HG02678 (cell line): ENCODE measurements around the gene AREG.
A peak's percentile ranks its signal among the peaks of the same experiment; 100 is the strongest.

Source experiments
- ATAC-seq: cut with Tn5 transposase; IDR thresholded peaks from one replicate; pipeline ENCODE4 v1.9.1; 2021; ENCODE audit warnings: mild to moderate bottlenecking, moderate library complexity; ENCODE audit not compliant: unreplicated experiment

The AREG gene

DNA sequence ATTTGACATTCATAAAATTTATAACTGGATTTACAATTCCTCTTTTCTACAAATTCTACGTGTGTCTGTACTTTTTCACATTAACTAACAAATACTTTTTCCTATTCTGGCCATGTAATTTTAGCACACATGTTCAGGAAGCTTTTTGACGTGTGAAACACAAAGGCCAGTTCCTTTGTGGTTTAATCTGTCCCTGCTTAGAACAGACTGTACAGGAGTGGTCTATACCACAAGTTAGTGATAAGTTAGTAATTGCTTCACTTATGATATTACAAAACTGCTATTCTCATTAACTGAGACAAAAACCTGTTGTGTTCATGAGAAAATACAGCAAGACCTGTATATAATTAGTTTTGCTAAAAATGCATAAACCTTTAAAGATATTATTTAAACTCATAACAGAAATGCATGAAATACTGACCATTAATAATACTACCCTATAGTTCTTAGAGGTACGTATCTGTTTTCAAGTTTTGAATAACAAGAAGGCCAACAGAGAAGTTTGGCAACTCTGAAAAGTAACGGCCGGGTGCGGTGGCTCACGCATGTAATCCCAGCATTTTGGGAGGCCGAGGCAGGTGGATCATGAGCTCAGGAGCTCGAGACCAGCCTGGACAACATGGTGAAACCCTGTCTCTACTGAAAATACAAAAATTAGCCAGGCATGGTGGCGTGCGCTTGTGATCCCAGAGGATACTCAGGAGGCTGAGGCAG is 13.7 kb upstream of the AREG start:
- peak; percentile 93 for ATAC-seq

- ATAC-seq = no peak
Measured at GRCh38 chr4:74433043-74433442, 11.9 kb upstream of the AREG start.

DNA sequence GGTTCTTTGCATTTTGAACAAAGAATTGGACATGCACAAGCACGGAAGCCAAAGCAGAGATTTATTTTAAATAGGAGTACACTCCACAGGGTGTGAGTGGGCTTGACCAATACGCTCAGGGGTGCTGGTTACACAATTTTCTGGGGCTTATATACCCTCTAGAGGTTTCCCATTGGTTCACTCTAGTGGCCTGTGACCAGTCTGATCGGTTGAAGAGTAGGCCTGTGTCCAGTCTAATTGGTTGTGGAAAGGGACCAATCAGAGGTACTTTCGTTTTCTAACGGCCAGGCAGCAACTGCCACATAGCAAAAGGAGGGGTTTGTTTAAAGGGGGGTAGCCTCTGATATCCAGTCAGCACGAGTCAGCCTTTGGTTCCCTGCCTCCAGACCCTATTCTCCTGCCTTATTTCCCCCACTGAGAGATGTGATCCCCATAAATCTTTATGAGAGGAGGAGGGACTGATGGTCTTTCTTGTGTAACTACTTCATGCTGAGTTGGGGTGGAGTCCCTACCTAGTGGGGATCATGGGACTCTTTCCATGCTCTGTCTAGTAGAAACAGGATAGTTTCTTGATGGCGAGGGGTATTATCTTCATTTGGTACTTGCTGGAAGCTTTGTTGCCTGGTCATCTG is 11.3 kb upstream of the AREG start:
- no peak for ATAC-seq

- no peak for ATAC-seq
Measured at GRCh38 chr4:74435296-74435695, 9.6 kb upstream of the AREG start.

- no peak for ATAC-seq
Measured at GRCh38 chr4:74437866-74438265, 7.1 kb upstream of the AREG start.

DNA sequence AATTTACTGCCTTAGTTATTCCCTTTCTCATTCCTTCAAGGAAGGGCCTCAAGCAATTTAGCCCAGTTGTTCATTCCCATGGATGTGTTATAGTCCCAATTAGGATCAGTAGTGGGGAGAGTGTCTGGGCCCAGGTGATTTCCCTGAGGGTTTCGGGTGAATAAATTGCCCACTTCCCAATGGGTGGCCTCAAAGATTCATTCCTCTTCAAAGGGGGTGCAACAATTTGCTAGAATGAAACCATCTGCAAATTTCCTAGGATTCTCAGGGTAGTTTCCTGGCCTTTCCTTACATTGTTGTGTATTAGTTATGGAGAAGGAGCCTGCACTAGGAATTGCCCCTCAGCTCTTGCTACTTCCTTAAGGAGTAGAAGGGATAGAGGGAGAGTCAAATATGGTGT is 6.3 kb upstream of the AREG start:
- ATAC-seq = no peak

GRCh38 chr4:74439952-74440351 is 5.0 kb upstream of the AREG start:
- ATAC-seq = no peak

GRCh38 chr4:74440356-74440755 is 4.6 kb upstream of the AREG start:
- no peak for ATAC-seq

- ATAC-seq = no peak
Measured at GRCh38 chr4:74441744-74442143, 3.2 kb upstream of the AREG start.

DNA sequence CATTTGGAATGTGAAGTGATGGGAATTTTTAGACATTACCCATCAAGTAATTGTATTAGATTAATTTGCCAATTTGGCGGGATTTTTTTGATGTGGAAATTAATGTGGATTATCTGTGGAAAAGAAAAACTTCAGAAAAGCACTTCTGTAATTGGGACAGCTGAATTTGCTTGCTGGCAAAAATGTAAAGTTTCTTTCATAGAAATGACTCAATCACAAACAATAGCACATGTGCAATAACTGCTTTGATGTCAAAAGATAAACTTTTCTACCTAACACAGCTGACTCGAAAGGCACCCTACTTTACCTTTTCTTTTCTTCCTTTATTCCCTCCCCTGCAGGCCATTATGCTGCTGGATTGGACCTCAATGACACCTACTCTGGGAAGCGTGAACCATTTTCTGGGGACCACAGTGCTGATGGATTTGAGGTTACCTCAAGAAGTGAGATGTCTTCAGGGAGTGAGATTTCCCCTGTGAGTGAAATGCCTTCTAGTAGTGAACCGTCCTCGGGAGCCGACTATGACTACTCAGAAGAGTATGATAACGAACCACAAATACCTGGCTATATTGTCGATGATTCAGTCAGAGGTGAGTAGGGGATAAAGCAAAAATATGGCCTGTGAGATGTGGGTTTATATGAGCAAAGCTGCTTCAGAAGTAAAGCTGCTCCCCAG is 1.4 kb downstream of the AREG start:
- no peak for ATAC-seq

GRCh38 chr4:74446896-74447295 is 2.0 kb downstream of the AREG start:
- no peak for ATAC-seq

DNA sequence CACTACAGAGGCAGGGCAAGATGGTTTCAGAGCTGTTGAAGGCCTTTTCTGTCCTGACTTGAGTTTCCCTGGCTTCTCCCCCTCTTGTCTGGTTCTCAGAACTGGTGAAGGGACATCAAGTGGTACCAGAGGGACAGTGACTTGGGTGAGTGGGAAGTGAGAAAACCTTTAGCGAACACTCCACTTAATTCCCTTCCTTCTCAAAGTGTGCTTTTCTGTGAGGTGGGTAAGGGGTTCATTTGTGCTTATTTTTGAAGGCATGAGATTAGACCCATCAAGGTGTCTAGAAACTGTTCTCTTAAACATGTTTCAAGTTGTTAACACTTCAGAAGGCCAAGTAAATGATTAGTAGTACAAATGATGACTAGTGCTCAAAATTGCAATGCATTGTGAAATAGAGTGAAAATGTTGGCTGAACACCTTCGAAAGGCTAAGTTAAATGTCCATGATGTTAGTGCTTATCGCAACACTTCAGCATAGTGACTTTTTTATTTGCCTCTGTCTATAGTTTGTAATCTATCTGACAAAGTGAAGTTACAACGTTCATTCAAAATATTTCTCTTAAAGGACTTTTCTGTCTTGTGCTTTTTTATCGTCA is 2.8 kb downstream of the AREG start:
- ATAC-seq = no peak

DNA sequence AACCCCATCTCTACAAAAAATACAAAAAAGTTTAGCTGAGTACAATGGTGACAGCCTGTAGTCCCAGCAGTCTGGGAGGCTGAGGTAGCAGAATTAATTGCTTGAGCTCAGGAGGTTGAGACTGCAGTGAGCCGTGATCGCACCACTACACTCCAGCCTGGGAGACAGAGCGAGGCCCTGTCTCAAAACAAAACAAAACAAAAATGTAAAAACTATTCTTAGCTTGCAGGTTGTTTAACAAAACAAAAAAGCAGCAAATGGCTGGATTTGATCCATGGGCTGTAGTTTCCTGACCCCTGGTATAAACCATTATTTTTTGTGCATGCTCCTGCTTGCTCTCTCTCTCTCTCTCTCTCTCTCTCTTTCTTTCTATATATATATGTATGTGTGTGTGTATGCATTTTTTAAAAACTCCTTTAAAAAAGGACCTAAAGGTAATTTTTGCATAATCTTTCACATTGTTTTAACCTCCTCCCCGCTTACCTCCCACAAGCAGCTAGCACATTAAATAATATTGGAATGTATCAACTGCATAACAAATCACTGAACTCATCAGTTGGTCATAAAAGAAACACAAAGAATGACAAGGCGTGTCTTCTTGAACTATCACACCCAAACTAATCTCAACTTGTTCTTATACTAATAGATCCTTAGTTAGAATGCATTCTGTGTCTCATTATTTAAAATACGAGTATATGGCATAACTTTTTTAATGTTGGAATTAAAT is 4.8 kb downstream of the AREG start:
- no peak for ATAC-seq

DNA sequence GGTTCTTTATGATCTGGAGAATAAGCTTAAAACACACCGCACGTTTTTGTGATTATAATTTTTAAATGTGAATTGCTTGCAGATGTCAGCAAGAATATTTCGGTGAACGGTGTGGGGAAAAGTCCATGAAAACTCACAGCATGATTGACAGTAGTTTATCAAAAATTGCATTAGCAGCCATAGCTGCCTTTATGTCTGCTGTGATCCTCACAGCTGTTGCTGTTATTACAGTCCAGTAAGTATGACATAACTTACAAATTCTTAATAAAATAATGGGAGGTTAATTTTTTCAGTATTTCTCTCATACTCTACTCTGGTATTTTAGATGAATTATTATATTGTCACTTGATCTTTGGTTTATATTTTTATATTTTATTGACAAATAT is 5.4 kb downstream of the AREG start:
- ATAC-seq = no peak

GRCh38 chr4:74451214-74451661 is 6.3 kb downstream of the AREG start:
- no peak for ATAC-seq

DNA sequence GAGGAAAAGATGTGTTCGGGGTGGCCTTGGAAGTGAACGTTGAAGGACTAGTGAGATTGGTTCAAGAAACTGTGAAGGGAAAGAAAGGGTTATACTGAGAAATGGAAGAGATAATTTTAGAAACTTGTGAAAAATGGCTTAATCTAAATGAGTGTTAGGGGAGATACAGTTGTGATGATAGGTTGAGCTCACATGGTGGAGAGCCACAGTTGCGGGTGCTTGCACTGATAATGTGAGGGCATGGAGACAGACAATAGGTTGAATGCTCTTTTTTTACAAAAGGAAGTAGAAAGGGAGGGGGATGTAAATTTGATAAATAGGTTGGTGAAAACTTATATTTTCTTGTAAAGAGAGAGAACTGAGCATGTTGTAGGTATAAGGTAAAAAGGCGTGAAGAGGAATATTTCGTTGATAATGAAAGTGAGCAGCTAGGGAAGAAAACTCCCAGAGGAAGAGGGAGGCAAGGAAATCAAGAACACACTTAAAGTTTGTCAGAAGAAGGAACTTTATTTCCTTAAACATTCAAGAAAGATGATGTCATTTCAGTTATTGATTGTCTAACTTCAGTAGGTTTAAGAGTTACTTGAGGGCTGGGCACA is 8.2 kb downstream of the AREG start:
- ATAC-seq = no peak

GRCh38 chr4:74453829-74454742 is 9.2 kb downstream of the AREG start:
- no peak for ATAC-seq

DNA sequence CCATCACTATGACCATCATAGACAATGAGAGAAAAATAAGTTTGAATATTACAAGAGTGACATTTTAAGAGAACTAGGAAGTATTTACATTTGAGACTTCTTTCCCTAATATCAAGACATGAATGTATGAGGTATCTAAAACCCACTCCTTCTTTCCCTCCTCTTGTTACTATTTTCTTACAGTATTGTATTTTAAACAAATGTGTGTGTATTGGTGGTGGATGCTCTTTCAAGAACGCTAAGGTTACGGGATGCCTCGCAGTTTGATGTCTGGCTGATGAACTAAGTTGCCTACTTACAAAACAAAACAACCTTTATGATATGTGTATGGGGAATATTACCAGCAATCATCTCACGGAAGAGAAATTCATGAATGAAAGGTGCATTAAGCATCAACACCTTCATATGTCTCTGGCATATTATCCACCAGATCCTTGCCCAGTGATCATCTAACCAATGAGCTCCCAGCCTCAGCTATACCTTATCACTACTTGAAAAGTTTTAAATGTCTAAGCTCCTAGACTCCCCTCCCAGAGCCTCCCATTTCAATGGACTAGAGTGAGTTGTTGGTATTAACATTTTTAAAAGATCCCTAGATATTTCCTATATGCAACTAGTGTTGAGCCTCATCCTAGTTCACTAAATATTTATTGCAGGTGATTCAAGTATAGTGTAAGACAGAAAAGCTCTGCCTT is 10.6 kb downstream of the AREG start:
- no peak for ATAC-seq
